Duodenal mucosa (tissue), 2 donors: ENCODE results near the gene CSF1R.
A peak's percentile ranks its signal among the peaks of the same experiment; 100 is the strongest.

Experiments
- H3K27ac ChIP-seq: one replicate; pipeline ENCODE4 v1.7.0; 2013; ENCODE audit warnings: low read depth, low read length
- H3K27me3 ChIP-seq, 2 donors: one replicate each; pipeline ENCODE4 v1.7.0; 2013; ENCODE audit warnings: low read length in 2 of 2, control low read depth in 1 of 2; ENCODE audit not compliant: insufficient read depth in 2 of 2, control insufficient read depth in 1 of 2
- H3K36me3 ChIP-seq, 2 donors: one replicate each; pipeline ENCODE4 v1.7.0; 2013; ENCODE audit warnings: low read length in 2 of 2, control low read depth in 1 of 2; ENCODE audit not compliant: insufficient read depth in 2 of 2, control insufficient read depth in 1 of 2
- H3K4me1 ChIP-seq, 2 donors: one replicate each; pipeline ENCODE4 v1.7.0; 2013; ENCODE audit warnings: low read length in 2 of 2, control low read depth in 1 of 2; ENCODE audit not compliant: insufficient read depth in 2 of 2, control insufficient read depth in 1 of 2
- H3K4me3 ChIP-seq, 2 donors: one replicate each; pipeline ENCODE4 v1.7.0; 2013; ENCODE audit warnings: low read length in 2 of 2, low read depth in 1 of 2
- H3K9ac ChIP-seq, 2 donors: one replicate each; pipeline ENCODE4 v1.7.0; 2013; ENCODE audit warnings: low read length in 2 of 2, low read depth in 1 of 2
- H3K9me3 ChIP-seq, 2 donors: one replicate each; pipeline ENCODE4 v1.7.0; 2013; ENCODE audit warnings: low read length in 2 of 2, control low read depth in 1 of 2; ENCODE audit not compliant: control insufficient read depth in 1 of 2

The CSF1R gene

GRCh38 chr5:150085950-150086715 lies at the start of gene CSF1R:
TSS of gene CSF1R (minus strand) at chr5:150086554. CDS start at chr5:150086427, 127 bp downstream.
- H3K4me1 ChIP-seq = no peaks in the 10 kb centered on the region
- H3K9me3 ChIP-seq = no peaks in the 10 kb centered on the region
- H3K27ac ChIP-seq = no peak within 1 kb of the TSS
- peak within 1 kb of the TSS; percentile 38 to 49 for H3K4me3 ChIP-seq
- no peaks in the 10 kb centered on the region for H3K36me3 ChIP-seq
- H3K9ac ChIP-seq = no peak within 1 kb of the TSS
- peaks cover 0 to 4% of the 10 kb centered on the region in 2 donors for H3K27me3 ChIP-seq

- H3K4me1 ChIP-seq = peaks cover 14 to 35% of the 10 kb centered on the region in 2 donors
Observed at GRCh38 chr5:150135557-150136304, 49.4 kb upstream of the CSF1R start.

DNA sequence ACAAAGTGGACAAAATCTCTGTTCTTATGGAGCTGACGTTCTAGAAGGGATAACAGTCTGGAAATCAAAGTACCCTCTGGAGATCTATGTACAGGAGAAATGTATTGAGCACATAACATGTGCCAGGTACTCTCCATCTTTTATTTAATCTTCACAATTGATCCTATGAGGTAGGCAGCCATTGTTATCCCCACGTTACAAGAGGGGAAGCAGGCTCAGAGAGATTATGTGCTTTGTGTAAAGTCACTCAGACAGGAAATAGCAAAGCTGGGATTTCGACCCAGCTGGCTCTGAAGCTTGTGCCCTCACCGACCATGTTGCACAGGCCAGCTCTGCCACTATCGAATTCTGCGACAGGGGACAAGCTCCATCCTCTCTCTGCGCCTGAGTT lies 47.8 kb upstream of the CSF1R start:
- Histone ChIP-seq H3K27me3 (no peaks in the 10 kb centered on the region), H3K9ac (no peak overlapping the region), H3K4me1 (peaks cover 24 to 33% of the 10 kb centered on the region in 2 donors), H3K4me3 (no peak overlapping the region), H3K27ac (no peak overlapping the region), H3K9me3 (no peaks in the 10 kb centered on the region), H3K36me3 (peaks cover 0 to 4% of the 10 kb centered on the region in 2 donors)

More at GRCh38 chr5:150135557-150136304, 49.4 kb upstream of the CSF1R start:
- Histone ChIP-seq H3K4me3 (no peak overlapping the region), H3K27ac (no peak overlapping the region), H3K9ac (no peak overlapping the region), H3K36me3 (no peaks in the 10 kb centered on the region), H3K27me3 (no peaks in the 10 kb centered on the region), H3K9me3 (no peaks in the 10 kb centered on the region)

DNA sequence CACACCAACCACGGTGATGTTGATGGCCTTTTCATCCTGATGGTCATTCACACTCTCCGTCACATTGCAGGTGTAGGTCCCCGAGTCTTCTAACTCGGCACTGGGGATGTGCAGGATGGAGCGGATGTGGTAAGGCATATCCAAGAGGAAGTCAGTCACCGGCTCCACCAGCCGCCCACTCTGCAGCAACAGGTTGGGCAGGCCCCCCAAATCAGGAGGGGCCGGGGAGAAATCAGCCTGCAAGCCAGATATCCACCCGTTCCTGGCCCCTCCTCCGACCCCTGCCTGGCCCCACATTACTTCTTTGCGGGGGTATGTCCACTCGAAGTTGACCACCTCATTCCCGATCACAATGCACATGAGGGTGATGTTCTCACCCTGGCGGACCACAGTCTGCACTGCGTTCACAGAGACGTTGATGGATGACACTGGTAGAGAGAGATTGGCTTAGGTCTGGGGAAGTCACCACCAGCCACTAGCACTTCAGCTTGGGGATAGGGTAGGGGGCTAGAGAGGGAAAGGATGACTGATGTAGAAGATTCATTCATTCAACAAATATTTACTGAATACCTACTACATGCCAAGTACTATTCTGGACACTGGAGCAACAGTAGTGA lies 47.3 kb upstream of the CSF1R start:
- Histone ChIP-seq H3K9me3 (no peaks in the 10 kb centered on the region), H3K9ac (no peak overlapping the region), H3K36me3 (peaks cover 0 to 6% of the 10 kb centered on the region in 2 donors), H3K27me3 (no peaks in the 10 kb centered on the region), H3K4me1 (peaks cover 24 to 33% of the 10 kb centered on the region in 2 donors), H3K27ac (no peak overlapping the region), H3K4me3 (no peak overlapping the region)

GRCh38 chr5:150132740-150133139 lies 46.4 kb upstream of the CSF1R start:
- H3K9ac ChIP-seq = no peak overlapping the region
- H3K4me1 ChIP-seq = peaks cover 18 to 28% of the 10 kb centered on the region in 2 donors
- H3K4me3 ChIP-seq = no peak overlapping the region
- H3K36me3 ChIP-seq = peaks cover 0 to 6% of the 10 kb centered on the region in 2 donors
- no peaks in the 10 kb centered on the region for H3K9me3 ChIP-seq
- H3K27ac ChIP-seq = no peak overlapping the region
- no peaks in the 10 kb centered on the region for H3K27me3 ChIP-seq

DNA sequence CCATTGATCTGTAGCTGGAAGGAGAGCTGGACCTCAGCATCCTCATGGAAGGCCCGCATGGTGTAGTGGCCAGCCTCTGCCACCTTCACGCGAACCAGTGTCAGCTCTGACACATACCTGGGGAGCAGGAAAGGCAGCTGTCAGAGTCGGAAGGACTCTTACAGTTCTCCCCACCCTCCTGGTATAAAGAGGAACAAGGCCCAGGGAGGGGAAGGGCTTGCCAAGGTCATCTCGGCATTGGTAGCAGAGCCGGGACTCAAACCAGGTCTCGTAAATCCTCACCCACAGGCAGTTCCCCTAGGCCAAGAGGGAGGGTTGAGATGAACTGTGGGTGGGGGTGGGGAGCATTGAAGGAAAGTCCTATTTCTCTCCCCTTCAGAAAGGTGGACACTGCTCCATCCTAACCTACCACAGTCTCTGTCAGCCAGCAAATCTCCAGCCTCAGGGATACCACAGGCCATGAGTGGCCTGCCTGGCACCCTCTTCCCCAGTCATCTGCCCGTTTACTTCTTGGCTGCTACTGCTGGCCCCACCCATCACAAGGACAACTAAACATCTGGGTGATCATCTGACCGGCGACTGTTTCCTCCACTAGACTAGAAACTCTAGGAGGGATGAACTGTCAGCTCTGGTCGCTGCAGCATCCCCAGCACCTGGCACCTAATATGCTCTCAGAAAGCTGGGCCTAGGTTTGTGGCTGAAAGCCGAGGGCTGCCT lies 45.8 kb upstream of the CSF1R start:
- H3K4me3 ChIP-seq = no peak overlapping the region
- peaks cover 12 to 23% of the 10 kb centered on the region in 2 donors for H3K4me1 ChIP-seq
- peaks cover 0 to 6% of the 10 kb centered on the region in 2 donors for H3K36me3 ChIP-seq
- H3K9ac ChIP-seq = no peak overlapping the region
- H3K27ac ChIP-seq = no peak overlapping the region
- no peaks in the 10 kb centered on the region for H3K27me3 ChIP-seq
- H3K9me3 ChIP-seq = no peaks in the 10 kb centered on the region

DNA sequence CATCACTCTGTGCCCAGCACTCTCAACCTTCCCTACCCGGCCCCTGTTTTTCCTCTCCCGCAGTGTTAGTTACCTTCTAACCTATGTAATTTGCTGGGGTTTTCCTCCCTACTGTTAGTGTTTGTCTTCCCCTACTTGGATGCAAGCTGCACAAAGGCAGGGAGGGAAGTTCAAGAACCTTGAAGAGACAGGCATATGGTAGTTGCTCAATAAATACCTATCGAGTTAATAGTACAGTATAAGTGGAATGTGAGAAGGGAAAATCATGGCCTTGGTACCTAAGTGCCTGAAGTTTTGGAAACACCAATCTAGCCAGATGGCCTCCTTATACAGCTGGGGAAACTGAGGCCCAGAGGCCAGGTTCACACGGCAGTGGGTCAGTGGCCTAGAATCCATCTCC lies 45.1 kb upstream of the CSF1R start:
- H3K27me3 ChIP-seq = no peaks in the 10 kb centered on the region
- H3K4me3 ChIP-seq = no peak overlapping the region
- H3K4me1 ChIP-seq = peaks cover 10 to 16% of the 10 kb centered on the region in 2 donors
- H3K9ac ChIP-seq = no peak overlapping the region
- H3K9me3 ChIP-seq = no peaks in the 10 kb centered on the region
- H3K36me3 ChIP-seq = peaks cover under 1 to 6% of the 10 kb centered on the region in 2 donors
- no peak overlapping the region for H3K27ac ChIP-seq

- Histone ChIP-seq H3K9ac (no peak overlapping the region), H3K9me3 (no peaks in the 10 kb centered on the region), H3K27me3 (no peaks in the 10 kb centered on the region), H3K36me3 (peaks cover 4 to 6% of the 10 kb centered on the region in 2 donors), H3K27ac (no peak overlapping the region), H3K4me1 (peaks cover 10 to 14% of the 10 kb centered on the region in 2 donors), H3K4me3 (no peak overlapping the region)
Observed at GRCh38 chr5:150130493-150130922, 44.2 kb upstream of the CSF1R start.

GRCh38 chr5:150129813-150130492 lies 43.6 kb upstream of the CSF1R start:
- Histone ChIP-seq H3K27ac (no peak overlapping the region), H3K36me3 (peaks cover 4 to 6% of the 10 kb centered on the region in 2 donors), H3K4me1 (peaks cover 10 to 14% of the 10 kb centered on the region in 2 donors), H3K4me3 (peak overlapping the region; percentile 40 to 66), H3K27me3 (no peaks in the 10 kb centered on the region), H3K9me3 (no peaks in the 10 kb centered on the region), H3K9ac (peak overlapping the region in 1 of 2 donors; percentile 3)
